CD14-positive monocyte (primary cell): ENCODE results near the gene LINC00237. TPM values are rescaled to one million over a fixed set of nuclear protein-coding genes. Genes with fewer than 3 reads are reported as not detected.

Experiments
- DNase-seq, 3 donors: peaks; one replicate each; pipeline ENCODE4 v3.0.0-alpha.2; 2011 to 2022
- H2AFZ ChIP-seq: 2 replicates; pipeline ENCODE4 v1.6.0; 2012; ENCODE audit warnings: mild to moderate bottlenecking, low read depth, low read length, inconsistent platforms; ENCODE audit not compliant: insufficient read depth, poor library complexity, severe bottlenecking
- H3K27ac ChIP-seq, 2 donors: 1 replicate in 1 of 2; 2 replicates in 1 of 2; pipeline ENCODE4 v1.5.1; 2012 to 2013; ENCODE audit warnings: low read length in 2 of 2, control low read depth in 1 of 2, inconsistent platforms in 1 of 2, low read depth in 1 of 2, mild to moderate bottlenecking in 1 of 2
- H3K27me3 ChIP-seq, 2 donors: one replicate each; pipeline versions ENCODE4 v1.6.0 to v1.6.1; 2011 to 2013; ENCODE audit warnings: low read length in 2 of 2; ENCODE audit not compliant: control insufficient read depth in 2 of 2, insufficient read depth in 2 of 2
- H3K36me3 ChIP-seq, 2 donors: replicated peaks in 1 of 2; 1 replicate in 1 of 2; 2 replicates in 1 of 2; pipeline versions ENCODE4 v1.5.1 to v1.6.1; 2012 to 2013; ENCODE audit warnings: low read length in 2 of 2, control low read depth in 1 of 2, inconsistent platforms in 1 of 2, mild to moderate bottlenecking in 1 of 2; ENCODE audit not compliant: insufficient read depth in 2 of 2, control insufficient read depth in 1 of 2
- H3K4me1 ChIP-seq, 2 donors: 1 replicate in 1 of 2; 2 replicates in 1 of 2; pipeline versions ENCODE4 v1.5.1 to v1.6.1; 2012 to 2013; ENCODE audit warnings: low read length in 2 of 2, control low read depth in 1 of 2, inconsistent platforms in 1 of 2, mild to moderate bottlenecking in 1 of 2, moderate library complexity in 1 of 2; ENCODE audit not compliant: insufficient read depth in 2 of 2, control insufficient read depth in 1 of 2
- H3K4me2 ChIP-seq: replicated peaks from 2 replicates; pipeline ENCODE3; 2012; ENCODE audit warnings: low read length, moderate library complexity, mild to moderate bottlenecking; ENCODE audit not compliant: poor library complexity, severe bottlenecking; ENCODE audit errors: extremely low read depth
- H3K4me3 ChIP-seq, 3 experiments: fragments of 200-600 bp in 1 of 3; sonication (generic) in 1 of 3; replicated peaks in 1 of 3; 1 replicate in 2 of 3; 2 replicates in 1 of 3; pipeline ENCODE4 v1.5.1; 2011 to 2013; ENCODE audit warnings: low read length in 3 of 3, mild to moderate bottlenecking in 3 of 3, control low read depth in 2 of 3, low read depth in 2 of 3, inconsistent platforms in 1 of 3, moderate library complexity in 1 of 3
- H3K79me2 ChIP-seq: 2 replicates; pipeline ENCODE4 v1.6.0; 2012; ENCODE audit warnings: mild to moderate bottlenecking, control low read depth, inconsistent platforms, low read length, moderate library complexity; ENCODE audit not compliant: insufficient read depth
- H3K9ac ChIP-seq: 2 replicates; pipeline ENCODE4 v1.6.0; 2017; ENCODE audit warnings: low read length, mild to moderate bottlenecking; ENCODE audit not compliant: insufficient read depth, poor library complexity, severe bottlenecking
- H3K9me3 ChIP-seq, 2 donors: replicated peaks in 1 of 2; 1 replicate in 1 of 2; 2 replicates in 1 of 2; pipeline versions ENCODE4 v1.5.1 to v1.6.1; 2012 to 2013; ENCODE audit warnings: low read length in 2 of 2, control low read depth in 1 of 2; ENCODE audit not compliant: control insufficient read depth in 1 of 2, insufficient read depth in 1 of 2
- H4K20me1 ChIP-seq: 2 replicates; pipeline ENCODE4 v1.6.0; 2012; ENCODE audit warnings: mild to moderate bottlenecking, low read length, control low read depth, moderate library complexity; ENCODE audit not compliant: insufficient read depth
- H3K27ac Mint-ChIP-seq, 7 donors: one replicate each; pipeline ENCODE4 v1.8.0; 2020; ENCODE audit warnings: mild to moderate bottlenecking in 7 of 7, mixed read lengths in 7 of 7, moderate library complexity in 6 of 7, inconsistent platforms in 2 of 7
- H3K27me3 Mint-ChIP-seq, 3 donors: one replicate each; pipeline ENCODE4 v1.8.0; 2021 to 2022; ENCODE audit warnings: low read depth in 3 of 3, mild to moderate bottlenecking in 3 of 3, mixed read lengths in 3 of 3, moderate library complexity in 3 of 3, inconsistent platforms in 1 of 3
- H3K36me3 Mint-ChIP-seq, 2 donors: one replicate each; pipeline ENCODE4 v1.8.0; 2020; ENCODE audit warnings: mixed read lengths in 2 of 2, inconsistent platforms in 1 of 2, mild to moderate bottlenecking in 1 of 2
- H3K4me1 Mint-ChIP-seq: one replicate; pipeline ENCODE4 v1.8.0; 2020; ENCODE audit warnings: mild to moderate bottlenecking, mixed read lengths
- H3K4me3 Mint-ChIP-seq, 2 donors: one replicate each; pipeline ENCODE4 v1.8.0; 2020; ENCODE audit warnings: mild to moderate bottlenecking in 2 of 2, mixed read lengths in 2 of 2, moderate library complexity in 1 of 2
- H3K9me3 Mint-ChIP-seq, 7 donors: one replicate each; pipeline ENCODE4 v1.8.0; 2020 to 2022; ENCODE audit warnings: mixed read lengths in 7 of 7, mild to moderate bottlenecking in 6 of 7, moderate library complexity in 6 of 7, inconsistent platforms in 2 of 7
- WGBS: methylation state at CpG from one replicate; pipeline ENCODE4 v1.1.5; 2013; ENCODE audit warnings: missing lambda C conversion rate; ENCODE audit not compliant: insufficient coverage; 5-methylcytosine and 5-hydroxymethylcytosine counted together
- intact Hi-C, 2 donors: fragments of 100-400 bp; cut with micrococcal nuclease; formaldehyde crosslinking; loops; one replicate each; pipeline versions ENCODE4 v1.15.0 to v1.15.1; 2023
- polyA plus RNA-seq, 3 donors: library from polyadenylated mRNA; depleted of rRNA in 1 of 3; unstranded in 2 of 3; stranded (reverse) in 1 of 3; fragments of 300-500 nt in 2 of 3; fragments of >200 nt in 1 of 3; fragmentation: Illumina TruSeq in 2 of 3; gene quantifications; 1 replicate in 2 of 3; 2 replicates in 1 of 3; pipeline ENCODE4 v1.2.3, GENCODE V29; 2012 to 2021
- TF ChIP-seq, protein P1 (sequence below): fragments of 200-600 bp; IDR thresholded peaks from one replicate; pipeline ENCODE4 v1.8.0; 2022; ENCODE audit warnings: antibody characterized with exemption, mild to moderate bottlenecking

Gene LINC00237
- polyA plus RNA-seq, 3 donors, result 0.31 to 0.39 TPM; not detected in 1

DNA sequence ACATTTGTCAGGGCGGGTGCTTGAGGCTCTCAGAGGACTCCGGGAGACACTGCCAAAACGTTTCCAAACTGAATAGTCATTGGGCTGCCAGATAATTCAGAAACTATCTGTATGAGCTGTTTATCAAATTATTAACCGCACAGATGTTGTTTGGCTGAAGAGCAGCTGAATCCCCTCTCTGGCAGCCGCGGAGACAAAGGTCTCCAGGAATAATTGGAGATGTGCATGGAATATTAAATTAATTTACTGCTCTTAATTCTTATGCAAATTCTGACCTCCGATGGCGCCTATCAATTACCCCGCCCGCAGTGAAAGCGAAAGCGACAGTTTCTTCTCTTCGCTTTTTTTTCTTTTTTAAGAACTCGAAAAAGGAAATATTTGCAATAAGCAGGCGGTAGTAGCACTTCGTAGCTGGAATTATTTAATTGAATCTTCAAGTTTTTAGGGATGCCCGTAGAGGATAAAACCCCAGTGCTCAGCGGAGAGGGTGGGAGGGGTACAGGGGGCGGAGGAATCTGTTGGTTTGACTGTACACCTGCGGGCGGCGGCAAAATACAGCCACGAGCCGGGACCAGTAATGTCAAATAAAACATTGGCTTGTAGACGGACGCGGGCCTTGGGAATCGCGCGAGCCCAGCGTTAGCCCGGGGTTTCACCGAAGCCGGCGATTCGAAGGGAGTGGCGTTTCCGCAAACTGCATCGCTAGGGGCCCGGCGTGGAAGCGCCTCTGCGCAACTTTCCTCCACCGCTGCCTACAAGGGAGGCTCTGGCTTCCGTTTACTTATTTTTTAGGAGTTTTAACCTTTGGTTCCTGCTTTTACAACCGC is 6.2 kb downstream of the LINC00237 start:
- TF ChIP-seq, protein P1, sequence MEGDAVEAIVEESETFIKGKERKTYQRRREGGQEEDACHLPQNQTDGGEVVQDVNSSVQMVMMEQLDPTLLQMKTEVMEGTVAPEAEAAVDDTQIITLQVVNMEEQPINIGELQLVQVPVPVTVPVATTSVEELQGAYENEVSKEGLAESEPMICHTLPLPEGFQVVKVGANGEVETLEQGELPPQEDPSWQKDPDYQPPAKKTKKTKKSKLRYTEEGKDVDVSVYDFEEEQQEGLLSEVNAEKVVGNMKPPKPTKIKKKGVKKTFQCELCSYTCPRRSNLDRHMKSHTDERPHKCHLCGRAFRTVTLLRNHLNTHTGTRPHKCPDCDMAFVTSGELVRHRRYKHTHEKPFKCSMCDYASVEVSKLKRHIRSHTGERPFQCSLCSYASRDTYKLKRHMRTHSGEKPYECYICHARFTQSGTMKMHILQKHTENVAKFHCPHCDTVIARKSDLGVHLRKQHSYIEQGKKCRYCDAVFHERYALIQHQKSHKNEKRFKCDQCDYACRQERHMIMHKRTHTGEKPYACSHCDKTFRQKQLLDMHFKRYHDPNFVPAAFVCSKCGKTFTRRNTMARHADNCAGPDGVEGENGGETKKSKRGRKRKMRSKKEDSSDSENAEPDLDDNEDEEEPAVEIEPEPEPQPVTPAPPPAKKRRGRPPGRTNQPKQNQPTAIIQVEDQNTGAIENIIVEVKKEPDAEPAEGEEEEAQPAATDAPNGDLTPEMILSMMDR, result no peak
- Histone ChIP-seq H3K27me3 (peaks cover 68 to 89% of the 10 kb centered on the region in 2 donors), H3K36me3 (no peaks in the 10 kb centered on the region), H3K4me3 (peak overlapping the region; percentile 53 to 89 (median 85)), H2AFZ (peak overlapping the region; percentile 95), H3K9me3 (peaks cover 0 to 30% of the 10 kb centered on the region in 2 donors), H3K9ac (peak overlapping the region; percentile 74), H3K4me2 (peak overlapping the region; percentile 91), H3K27ac (peak overlapping the region; percentile 80 to 87), H3K4me1 (peaks cover 42 to 48% of the 10 kb centered on the region in 2 donors), H4K20me1 (no peaks in the 10 kb centered on the region), H3K79me2 (no peaks in the 10 kb centered on the region)
- H3K4me1 Mint-ChIP-seq, result peaks cover 52% of the 10 kb centered on the region
- peaks cover 2 to 22% of the 10 kb centered on the region in 2 donors for H3K36me3 Mint-ChIP-seq
- under 1% methylated on average over 39 of the region's 46 CpGs for WGBS
- H3K27ac Mint-ChIP-seq, result peak overlapping the region; percentile 84 to 93 (median 91)
- peaks cover 67 to 90% (median 86%) of the 10 kb centered on the region in 3 donors for H3K27me3 Mint-ChIP-seq
- DNase-seq, result peak; percentile 61 to 73 (median 64)
- peak overlapping the region; percentile 95 to 97 for H3K4me3 Mint-ChIP-seq
- intact Hi-C loops, result no loop called here
- peaks cover 0 to 43% (median 23%) of the 10 kb centered on the region in 7 donors for H3K9me3 Mint-ChIP-seq

DNA sequence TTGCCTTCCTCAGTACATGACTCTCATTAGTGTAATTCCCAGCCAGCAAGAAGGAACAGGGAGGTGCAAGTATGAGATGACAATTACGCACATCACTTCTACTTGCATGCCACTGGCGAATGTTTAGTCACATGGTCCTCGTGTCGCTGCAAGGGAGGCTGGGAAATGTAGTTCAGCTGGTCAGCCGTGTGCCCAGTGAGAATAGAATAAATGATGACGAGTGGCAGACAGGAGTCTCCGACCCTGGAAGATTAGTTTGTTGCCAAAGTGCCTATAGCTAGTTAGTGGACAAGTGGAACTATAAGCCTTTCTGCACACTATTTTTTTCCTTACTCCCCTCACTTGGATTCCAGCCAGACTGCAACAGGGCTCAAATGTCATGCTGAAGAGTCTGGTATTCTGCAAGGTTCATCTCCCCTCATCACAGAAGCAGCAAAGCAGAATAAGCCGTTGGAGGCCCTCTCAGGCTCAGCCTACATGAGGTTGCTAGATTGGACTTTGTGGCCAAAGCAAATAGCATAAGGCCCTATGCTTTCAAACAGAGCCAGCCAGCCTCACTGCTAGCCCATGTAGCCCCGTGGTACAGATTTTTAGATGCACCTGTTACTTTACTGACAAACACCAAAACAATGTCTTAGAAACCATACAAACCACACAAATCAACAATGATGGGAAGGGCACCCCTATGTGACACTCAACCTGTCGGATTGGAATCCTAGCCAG is 9.7 kb downstream of the LINC00237 start:
- no peak overlapping the region for H3K4me3 ChIP-seq
- H3K36me3 ChIP-seq, result no peaks in the 10 kb centered on the region
- no peaks in the 10 kb centered on the region for H3K79me2 ChIP-seq
- WGBS, result 45% methylated on average over 5 of the region's 10 CpGs
- peak; percentile 55 to 82 (median 59) for DNase-seq
- Mint-ChIP-seq H3K27ac (peak overlapping the region in 3 of 7 donors; percentile 22 to 78 (median 47)), H3K27me3 (peaks cover 53 to 77% (median 76%) of the 10 kb centered on the region in 3 donors), H3K9me3 (peaks cover 0 to 12% (median 7%) of the 10 kb centered on the region in 7 donors), H3K4me1 (peaks cover 31% of the 10 kb centered on the region), H3K36me3 (peaks cover 0 to 11% of the 10 kb centered on the region in 2 donors), H3K4me3 (peak overlapping the region in 1 of 2 donors; percentile 71)
- H3K9me3 ChIP-seq, result no peaks in the 10 kb centered on the region
- peaks cover 69 to 84% of the 10 kb centered on the region in 2 donors for H3K27me3 ChIP-seq
- peaks cover 21 to 25% of the 10 kb centered on the region in 2 donors for H3K4me1 ChIP-seq
- H3K4me2 ChIP-seq, result peak overlapping the region; percentile 14
- H3K9ac ChIP-seq, result no peak overlapping the region
- intact Hi-C loops, result no loop called here
- TF ChIP-seq, protein P1, result no peak
- no peak overlapping the region for H2AFZ ChIP-seq
- H3K27ac ChIP-seq, result no peak overlapping the region
- H4K20me1 ChIP-seq, result no peaks in the 10 kb centered on the region
